Small intestine (tissue), 7 donors: Measurements from ENCODE around the gene CLEC16A. TPM values are rescaled to one million over a fixed set of nuclear protein-coding genes. Genes with fewer than 3 reads are reported as not detected.

Experiments used
- DNase-seq, 2 donors: peaks; one replicate each; pipeline versions ENCODE4 v3.0.0 to v3.0.0-alpha.2; 2013
- FAIRE-seq: peaks from 2 replicates; lab custom pipeline; 2012; peaks lifted over from hg19 to GRCh38; lab: Jason Lieb, UNC
- H3K27ac ChIP-seq, 3 donors: one replicate each; pipeline ENCODE4 v1.5.1; 2013; ENCODE audit warnings: low read length in 2 of 3, mild to moderate bottlenecking in 2 of 3, control low read depth in 1 of 3, inconsistent platforms in 1 of 3, low read depth in 1 of 3, moderate library complexity in 1 of 3
- H3K27me3 ChIP-seq, 3 donors: one replicate each; pipeline ENCODE4 v1.6.1; 2013; ENCODE audit warnings: low read length in 3 of 3, inconsistent platforms in 1 of 3; ENCODE audit not compliant: control insufficient read depth in 3 of 3, insufficient read depth in 3 of 3
- H3K36me3 ChIP-seq, 3 donors: one replicate each; pipeline ENCODE4 v1.6.1; 2013; ENCODE audit warnings: low read length in 3 of 3, inconsistent platforms in 1 of 3, low read depth in 1 of 3, mild to moderate bottlenecking in 1 of 3, moderate library complexity in 1 of 3; ENCODE audit not compliant: control insufficient read depth in 3 of 3, insufficient read depth in 2 of 3
- H3K4me1 ChIP-seq, 3 donors: one replicate each; pipeline ENCODE4 v1.6.1; 2013; ENCODE audit warnings: low read length in 2 of 3, inconsistent platforms in 1 of 3, low read depth in 1 of 3, mild to moderate bottlenecking in 1 of 3, moderate library complexity in 1 of 3; ENCODE audit not compliant: control insufficient read depth in 3 of 3, insufficient read depth in 2 of 3
- H3K4me3 ChIP-seq, 3 donors: one replicate each; pipeline ENCODE4 v1.5.1; 2013; ENCODE audit warnings: low read length in 3 of 3, control low read depth in 1 of 3, inconsistent platforms in 1 of 3, low read depth in 1 of 3, mild to moderate bottlenecking in 1 of 3, moderate library complexity in 1 of 3
- H3K9me3 ChIP-seq, 2 donors: one replicate each; pipeline ENCODE4 v1.6.1; 2013; ENCODE audit warnings: low read depth in 1 of 2, low read length in 1 of 2; ENCODE audit not compliant: control insufficient read depth in 2 of 2, insufficient read depth in 1 of 2
- WGBS, 3 donors: extraction: QIAGEN DNeasy Blood & Tissue Kit; methylation state at CpG; one replicate each; pipeline ENCODE4 v1.1.7; 2013; 5-methylcytosine and 5-hydroxymethylcytosine counted together
- polyA plus RNA-seq, 4 donors: library from polyadenylated mRNA; stranded (reverse) in 3 of 4; unstranded in 1 of 4; fragments of 200-250 nt in 3 of 4; fragments of 120-200 nt in 1 of 4; gene quantifications; one replicate each; pipeline versions ENCODE4 v1.2.1 to v1.2.3, GENCODE V29; 2013
- donor health status: healthy with polysubstance abuse.
- donor health status: control.
- donor health status: control.
- donor health status: Bipolar disorder and iron deficiency.
- donor health status: healthy.

The CLEC16A gene
- polyA plus RNA-seq, 4 donors, result 12.2 to 23.5 (median 14.1) TPM

DNA sequence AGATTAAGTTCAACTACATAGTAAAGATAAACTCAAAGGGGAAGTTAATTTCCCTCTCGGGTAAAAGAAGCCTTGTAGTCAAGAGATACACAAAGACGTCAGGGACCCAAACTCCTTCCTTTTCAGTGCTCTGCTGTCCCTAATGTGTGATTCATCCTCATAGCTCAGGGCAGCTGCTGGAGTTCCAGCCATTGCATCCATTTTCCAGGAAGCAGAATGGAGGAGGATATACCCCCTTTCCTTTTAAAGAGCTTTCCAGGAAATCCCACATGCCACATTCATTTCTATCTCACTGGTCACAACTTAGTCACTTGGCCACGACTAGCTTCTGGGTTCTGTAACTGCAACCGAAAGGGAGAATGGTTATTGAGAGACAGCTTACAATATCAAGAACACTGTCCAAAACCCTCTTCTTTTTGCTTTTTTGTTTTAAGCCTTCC is 216.3 kb downstream of the CLEC16A start:
- no peaks in the 10 kb centered on the region for H3K4me1 ChIP-seq
- DNase-seq, result no peak
- no peak overlapping the region for H3K4me3 ChIP-seq
- H3K9me3 ChIP-seq, result peaks cover 0 to 6% of the 10 kb centered on the region in 2 donors
- 75 to 86% (median 86%) methylated on average over 4 of the region's 4 CpGs for WGBS, 3 donors
- peaks cover 0 to 2% (median 0%) of the 10 kb centered on the region in 3 donors for H3K36me3 ChIP-seq
- no peak overlapping the region for H3K27ac ChIP-seq
- no peaks in the 10 kb centered on the region for H3K27me3 ChIP-seq
- no peak for FAIRE-seq

- H3K36me3 ChIP-seq, result peaks cover 0 to 3% (median 3%) of the 10 kb centered on the region in 3 donors
- no peaks in the 10 kb centered on the region for H3K4me1 ChIP-seq
- no peak overlapping the region for H3K4me3 ChIP-seq
- 85 to 94% (median 94%) methylated on average over 6 of the region's 6 CpGs for WGBS, 3 donors
- FAIRE-seq (no peak), DNase-seq (no peak)
- H3K27me3 ChIP-seq, result no peaks in the 10 kb centered on the region
- no peak overlapping the region for H3K27ac ChIP-seq
- peaks cover 0 to 6% of the 10 kb centered on the region in 2 donors for H3K9me3 ChIP-seq
These were observed 217.1 kb downstream of the CLEC16A start for GRCh38 chr16:11161439-11161838.

GRCh38 chr16:11161974-11162373 is 217.6 kb downstream of the CLEC16A start:
- FAIRE-seq (no peak), DNase-seq (no peak)
- H3K9me3 ChIP-seq, result peaks cover 0 to 6% of the 10 kb centered on the region in 2 donors
- no peaks in the 10 kb centered on the region for H3K4me1 ChIP-seq
- H3K36me3 ChIP-seq, result peaks cover 0 to 8% (median 3%) of the 10 kb centered on the region in 3 donors
- H3K4me3 ChIP-seq, result no peak overlapping the region
- peak overlapping the region in 1 of 3 donors; percentile 61 for H3K27ac ChIP-seq
- 70 to 80% (median 76%) methylated on average over 7 of the region's 7 CpGs for WGBS, 3 donors
- no peaks in the 10 kb centered on the region for H3K27me3 ChIP-seq

- 66 to 91% (median 89%) methylated on average over 9 of the region's 9 CpGs for WGBS, 3 donors
- Histone ChIP-seq H3K36me3 (peaks cover 0 to 16% (median 3%) of the 10 kb centered on the region in 3 donors), H3K27me3 (no peaks in the 10 kb centered on the region), H3K4me1 (no peaks in the 10 kb centered on the region), H3K27ac (no peak overlapping the region), H3K4me3 (no peak overlapping the region), H3K9me3 (peaks cover 0 to 6% of the 10 kb centered on the region in 2 donors)
- no peak for FAIRE-seq
- no peak for DNase-seq
These were observed 218.4 kb downstream of the CLEC16A start for GRCh38 chr16:11162586-11163268.

- Histone ChIP-seq H3K36me3 (peaks cover 0 to 24% (median 8%) of the 10 kb centered on the region in 3 donors), H3K9me3 (peaks cover 0 to 6% of the 10 kb centered on the region in 2 donors), H3K27me3 (no peaks in the 10 kb centered on the region), H3K4me1 (no peaks in the 10 kb centered on the region), H3K4me3 (no peak overlapping the region), H3K27ac (no peak overlapping the region)
- DNase-seq, result no peak
- WGBS, 3 donors, result 83 to 94% (median 93%) methylated on average over 15 of the region's 15 CpGs
- FAIRE-seq, result no peak
These were observed 219.4 kb downstream of the CLEC16A start for GRCh38 chr16:11163761-11164261.

DNA sequence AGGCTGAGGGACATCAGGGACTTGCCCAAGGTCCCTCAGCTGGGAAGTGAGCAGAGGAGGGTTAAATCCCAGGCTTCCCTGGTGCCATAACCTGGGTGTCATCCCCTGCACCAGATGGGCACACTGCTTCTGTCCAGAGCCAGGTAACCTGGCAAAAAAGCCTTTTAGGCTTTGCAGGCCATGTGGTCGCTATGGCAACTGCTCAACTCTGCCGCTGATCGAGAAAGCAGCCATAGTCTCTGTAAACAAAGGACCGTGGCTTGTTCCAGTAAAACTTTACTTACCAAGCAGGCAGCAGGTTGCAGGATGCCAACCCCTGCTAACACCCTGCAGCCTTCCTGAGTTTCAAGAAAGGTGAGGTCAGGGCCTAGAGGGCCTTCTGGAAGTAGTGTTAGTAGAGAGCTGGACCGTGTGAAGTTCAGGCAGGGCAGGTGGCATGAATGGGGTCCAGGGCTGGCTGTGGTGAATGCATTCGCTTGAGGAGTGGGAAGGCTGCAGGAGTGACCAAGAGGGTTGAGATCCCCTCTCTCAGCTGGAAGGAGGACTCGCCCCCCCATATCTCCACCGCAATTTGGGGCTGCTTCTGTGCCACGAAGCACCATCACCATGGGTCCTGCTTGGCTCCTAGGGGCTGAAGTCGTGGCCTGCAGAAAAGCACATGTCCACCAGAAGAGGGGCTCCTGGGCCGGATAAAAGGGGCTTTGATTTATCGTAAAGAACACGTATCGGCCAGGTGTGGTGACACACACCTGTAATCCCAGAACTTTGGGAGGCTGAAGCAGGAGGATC is 220.3 kb downstream of the CLEC16A start:
- Histone ChIP-seq H3K27me3 (no peaks in the 10 kb centered on the region), H3K4me3 (no peak overlapping the region), H3K9me3 (peaks cover 0 to 6% of the 10 kb centered on the region in 2 donors), H3K36me3 (peaks cover 0 to 30% (median 11%) of the 10 kb centered on the region in 3 donors), H3K27ac (no peak overlapping the region), H3K4me1 (no peaks in the 10 kb centered on the region)
- FAIRE-seq (no peak), DNase-seq (no peak)
- 88 to 91% (median 91%) methylated on average over 14 of the region's 14 CpGs for WGBS, 3 donors

GRCh38 chr16:11165349-11165748 is 221.0 kb downstream of the CLEC16A start:
- Histone ChIP-seq H3K27ac (no peak overlapping the region), H3K4me1 (no peaks in the 10 kb centered on the region), H3K27me3 (no peaks in the 10 kb centered on the region), H3K4me3 (no peak overlapping the region), H3K9me3 (peaks cover 0 to 4% of the 10 kb centered on the region in 2 donors), H3K36me3 (peaks cover 0 to 36% (median 12%) of the 10 kb centered on the region in 3 donors)
- no peak for DNase-seq
- FAIRE-seq, result no peak
- WGBS, 3 donors, result 88 to 91% (median 88%) methylated on average over 4 of the region's 4 CpGs

GRCh38 chr16:11165894-11166665 is 221.7 kb downstream of the CLEC16A start:
- FAIRE-seq (no peak), DNase-seq (no peak)
- WGBS, 3 donors, result 81 to 92% (median 84%) methylated on average over 22 of the region's 22 CpGs
- Histone ChIP-seq H3K27me3 (no peaks in the 10 kb centered on the region), H3K27ac (no peak overlapping the region), H3K9me3 (no peaks in the 10 kb centered on the region), H3K4me3 (no peak overlapping the region), H3K36me3 (peaks cover 0 to 43% (median 12%) of the 10 kb centered on the region in 3 donors), H3K4me1 (no peaks in the 10 kb centered on the region)
